ENCODE measurements around the gene CALML5.

DNA sequence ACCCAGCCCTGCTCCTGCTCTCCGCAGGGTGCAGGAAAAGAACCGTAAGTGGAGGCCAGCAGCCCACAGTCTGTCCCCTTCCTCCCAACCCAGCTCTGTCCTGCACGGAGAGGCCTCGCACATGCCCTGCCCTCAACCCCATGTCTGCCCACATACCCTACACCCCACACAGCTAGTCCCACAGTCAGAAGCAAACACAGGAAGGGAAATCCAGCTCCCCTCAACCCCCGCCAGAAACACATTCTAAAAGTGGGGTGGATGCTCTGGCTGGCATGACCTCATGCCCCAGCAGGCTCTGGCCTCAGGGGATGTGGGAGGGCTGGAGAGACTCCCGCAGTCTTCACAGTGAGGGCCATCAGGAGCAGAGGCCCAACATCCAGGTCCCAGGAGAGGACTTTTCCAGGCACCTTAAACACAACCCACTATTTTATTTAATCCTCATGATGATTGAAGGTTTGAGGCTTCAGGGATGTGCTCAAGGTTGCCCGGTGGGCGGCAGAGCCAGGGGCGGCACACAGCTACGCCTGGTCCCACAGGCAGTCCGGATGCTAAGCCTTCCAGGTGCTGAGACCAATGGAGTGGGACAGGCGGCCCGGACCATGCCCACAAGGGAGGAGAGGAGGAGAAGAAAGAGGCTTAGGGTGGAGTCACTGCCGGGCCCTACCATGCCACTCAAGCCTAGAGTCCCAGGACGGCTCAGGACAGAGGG, 29.9 kb downstream of the CALML5 start:
- TF ChIP-seq, protein P1, sequence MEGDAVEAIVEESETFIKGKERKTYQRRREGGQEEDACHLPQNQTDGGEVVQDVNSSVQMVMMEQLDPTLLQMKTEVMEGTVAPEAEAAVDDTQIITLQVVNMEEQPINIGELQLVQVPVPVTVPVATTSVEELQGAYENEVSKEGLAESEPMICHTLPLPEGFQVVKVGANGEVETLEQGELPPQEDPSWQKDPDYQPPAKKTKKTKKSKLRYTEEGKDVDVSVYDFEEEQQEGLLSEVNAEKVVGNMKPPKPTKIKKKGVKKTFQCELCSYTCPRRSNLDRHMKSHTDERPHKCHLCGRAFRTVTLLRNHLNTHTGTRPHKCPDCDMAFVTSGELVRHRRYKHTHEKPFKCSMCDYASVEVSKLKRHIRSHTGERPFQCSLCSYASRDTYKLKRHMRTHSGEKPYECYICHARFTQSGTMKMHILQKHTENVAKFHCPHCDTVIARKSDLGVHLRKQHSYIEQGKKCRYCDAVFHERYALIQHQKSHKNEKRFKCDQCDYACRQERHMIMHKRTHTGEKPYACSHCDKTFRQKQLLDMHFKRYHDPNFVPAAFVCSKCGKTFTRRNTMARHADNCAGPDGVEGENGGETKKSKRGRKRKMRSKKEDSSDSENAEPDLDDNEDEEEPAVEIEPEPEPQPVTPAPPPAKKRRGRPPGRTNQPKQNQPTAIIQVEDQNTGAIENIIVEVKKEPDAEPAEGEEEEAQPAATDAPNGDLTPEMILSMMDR (conservative IDR thresholded peaks at IDR 0.05 in 1 of 2, IDR thresholded peaks at IDR 0.05 in 1 of 2; ENCODE audit: low read depth in 1 of 2, low read length in 2 of 2), result no peak
- no peak for TF ChIP-seq EZH2 (IDR thresholded peaks at IDR 0.05; ENCODE audit: low read length, missing control alignments)
